ENCODE measurements around the gene GPN2.

The GPN2 gene

GRCh38 chr1:26889551-26890466 lies at the start of gene GPN2:
TSS of gene GPN2 (minus strand) at chr1:26890283. CDS start at chr1:26890096, 187 bp downstream.
- DNase-seq (ENCODE audit: low read depth) = peak; percentile 62

- no peak for DNase-seq (ENCODE audit: low read depth)
Measured at GRCh38 chr1:26938659-26939025, 48.6 kb upstream of the GPN2 start.

GRCh38 chr1:26938004-26938658 lies 48.0 kb upstream of the GPN2 start:
- no peak for DNase-seq (ENCODE audit: low read depth)

- DNase-seq (ENCODE audit: low read depth) = no peak
Measured at GRCh38 chr1:26936823-26937222, 46.7 kb upstream of the GPN2 start.

GRCh38 chr1:26932531-26932930 lies 42.4 kb upstream of the GPN2 start:
- no peak for DNase-seq (ENCODE audit: low read depth)

- DNase-seq (ENCODE audit: low read depth) = no peak
Measured at GRCh38 chr1:26923711-26924110, 33.6 kb upstream of the GPN2 start.

- DNase-seq (ENCODE audit: low read depth) = no peak
Measured at GRCh38 chr1:26922901-26923300, 32.8 kb upstream of the GPN2 start.

- DNase-seq (ENCODE audit: low read depth) = no peak
Measured at GRCh38 chr1:26922431-26922729, 32.3 kb upstream of the GPN2 start.

- peak; percentile 92 for DNase-seq (ENCODE audit: low read depth)
Measured at GRCh38 chr1:26921540-26922430, 31.7 kb upstream of the GPN2 start, which contains the start of gene NUDC. TSS of gene NUDC (plus strand) at chr1:26921743. CDS start at chr1:26921849, 106 bp downstream.

GRCh38 chr1:26921126-26921539 lies 31.1 kb upstream of the GPN2 start:
- DNase-seq (ENCODE audit: low read depth) = no peak

- DNase-seq (ENCODE audit: low read depth) = no peak
Measured at GRCh38 chr1:26915204-26915842, 25.2 kb upstream of the GPN2 start.

- no peak for DNase-seq (ENCODE audit: low read depth)
Measured at GRCh38 chr1:26913754-26914619, 23.9 kb upstream of the GPN2 start, which contains the start of gene NR0B2. TSS of gene NR0B2 (minus strand) at chr1:26913975. CDS start at chr1:26913940, 35 bp downstream.

- no peak for DNase-seq (ENCODE audit: low read depth)
Measured at GRCh38 chr1:26913389-26913753, 23.3 kb upstream of the GPN2 start.

- no peak for DNase-seq (ENCODE audit: low read depth)
Measured at GRCh38 chr1:26912147-26912490, 22.0 kb upstream of the GPN2 start.

- DNase-seq (ENCODE audit: low read depth) = no peak
Measured at GRCh38 chr1:26911399-26912146, 21.5 kb upstream of the GPN2 start.

GRCh38 chr1:26910343-26911160 lies 20.5 kb upstream of the GPN2 start:
- DNase-seq (ENCODE audit: low read depth) = no peak

- DNase-seq (ENCODE audit: low read depth) = no peak
Measured at GRCh38 chr1:26909951-26910342, 19.9 kb upstream of the GPN2 start.

GRCh38 chr1:26907071-26907917 lies 17.2 kb upstream of the GPN2 start:
- no peak for DNase-seq (ENCODE audit: low read depth)
